GM21576 (cell line): ENCODE data around the gene NPR2.
A peak's percentile ranks its signal among the peaks of the same experiment; 100 is the strongest.

Experiments
- ATAC-seq: cut with Tn5 transposase; IDR thresholded peaks from one replicate; pipeline ENCODE4 v1.9.1; 2021; ENCODE audit warnings: mild to moderate bottlenecking, moderate library complexity; ENCODE audit not compliant: unreplicated experiment

Gene NPR2

DNA sequence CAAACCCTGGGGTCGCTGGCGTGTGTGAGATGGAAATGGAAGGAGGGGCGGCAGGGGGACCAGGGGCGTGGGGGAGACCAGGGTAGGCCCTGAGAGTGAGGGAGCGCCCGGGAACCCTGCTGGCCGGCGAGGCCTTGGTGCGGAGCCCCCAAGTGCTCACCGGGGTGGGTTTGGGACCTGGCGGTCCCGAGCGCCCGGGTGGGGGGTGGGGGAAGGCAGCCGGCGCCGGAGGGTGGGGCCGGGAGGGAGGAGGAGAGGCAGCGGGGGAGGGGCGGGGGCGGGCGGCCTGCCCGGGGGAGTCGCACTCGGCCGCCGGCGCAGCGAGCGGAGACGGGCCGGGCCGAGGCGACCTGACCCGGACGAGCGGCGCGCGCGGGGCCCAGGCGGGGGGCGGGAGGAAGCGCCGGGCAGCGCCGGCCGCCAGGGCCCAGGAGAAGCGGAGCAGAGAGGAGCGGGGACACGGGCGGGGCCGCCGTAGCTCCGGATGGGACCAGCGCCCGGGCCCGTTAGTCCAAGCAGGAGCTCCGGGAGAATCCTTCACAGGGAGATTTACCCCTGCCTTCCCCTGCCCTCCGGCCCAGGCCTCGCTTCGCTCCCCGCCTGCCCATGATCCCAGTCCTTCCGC, at the start of gene NPR2:
Gene NPR2, plus strand, starts transcription at position 295 of the 625 bp plus-strand sequence. CDS start 818 bp downstream, outside the sequence.
- ATAC-seq = no peak

DNA sequence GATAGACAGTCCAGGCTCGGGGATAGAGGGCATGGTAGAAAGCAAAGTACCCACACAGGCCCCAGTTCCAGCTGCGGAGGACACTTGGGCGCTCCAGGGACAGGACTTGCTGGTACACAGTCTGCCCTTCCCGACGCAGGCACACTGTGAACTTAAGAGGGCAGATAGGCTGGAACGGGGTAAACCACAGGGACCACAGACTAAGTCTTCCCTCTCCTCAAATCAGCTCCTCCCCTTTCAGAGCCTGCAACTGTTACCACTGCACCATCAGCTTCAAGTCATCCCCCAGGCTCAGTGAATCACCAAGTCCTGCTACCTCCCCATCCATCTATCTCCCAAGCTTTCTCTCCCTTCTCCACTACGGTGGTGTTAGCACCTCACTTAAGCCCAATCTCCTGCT, 49.7 kb upstream of the NPR2 start:
- ATAC-seq = no peak

DNA sequence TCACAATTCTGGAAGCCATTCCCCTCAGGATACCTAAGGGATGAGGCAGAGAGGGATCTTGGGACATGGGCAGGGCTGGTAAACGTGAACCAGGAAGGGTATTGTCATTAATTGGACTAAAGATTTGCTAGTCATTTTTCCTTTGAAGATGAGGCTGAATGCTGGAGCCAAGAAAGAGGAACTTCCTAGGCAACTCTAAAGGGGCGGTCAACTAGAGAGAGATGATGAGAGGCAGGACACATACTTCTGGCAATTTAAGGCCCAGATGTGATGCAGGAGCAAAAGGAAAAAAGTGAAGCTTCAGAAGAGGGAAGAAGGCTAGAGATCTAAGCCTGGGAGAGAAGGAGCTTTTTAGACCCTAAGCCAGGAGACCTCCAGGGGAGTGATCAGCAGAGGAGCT, 47.9 kb upstream of the NPR2 start:
- no peak for ATAC-seq

DNA sequence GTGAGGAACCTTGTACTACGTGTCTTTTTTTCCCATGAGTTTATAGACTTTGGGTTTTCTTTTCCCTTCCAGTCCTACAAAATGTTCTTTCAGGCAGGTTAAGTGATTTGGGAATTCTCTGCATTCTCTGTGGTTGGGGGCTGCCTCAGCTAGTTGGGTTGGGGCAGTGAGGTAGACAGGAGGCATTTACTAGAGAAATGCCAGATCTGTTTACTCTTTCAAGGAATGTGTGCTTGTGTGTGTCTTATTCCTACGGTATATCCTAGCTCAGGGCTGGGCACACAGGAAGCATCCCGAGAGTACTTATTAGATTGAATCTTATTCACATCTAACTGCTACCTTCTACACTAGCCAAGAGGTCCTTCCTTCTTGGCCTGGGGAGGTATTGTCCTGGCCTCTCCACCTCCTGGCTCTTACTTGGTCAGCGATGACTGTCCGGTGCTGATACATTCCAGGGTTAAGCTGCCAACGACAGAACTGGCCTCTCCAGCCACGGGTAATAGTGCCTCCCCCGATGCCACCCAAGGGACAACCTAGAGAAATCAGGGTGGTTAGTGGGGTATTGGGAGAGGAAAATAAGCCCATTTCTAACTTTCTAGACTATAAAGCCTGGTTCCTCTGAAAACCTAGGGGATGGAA, 47.4 kb upstream of the NPR2 start:
- no peak for ATAC-seq

DNA sequence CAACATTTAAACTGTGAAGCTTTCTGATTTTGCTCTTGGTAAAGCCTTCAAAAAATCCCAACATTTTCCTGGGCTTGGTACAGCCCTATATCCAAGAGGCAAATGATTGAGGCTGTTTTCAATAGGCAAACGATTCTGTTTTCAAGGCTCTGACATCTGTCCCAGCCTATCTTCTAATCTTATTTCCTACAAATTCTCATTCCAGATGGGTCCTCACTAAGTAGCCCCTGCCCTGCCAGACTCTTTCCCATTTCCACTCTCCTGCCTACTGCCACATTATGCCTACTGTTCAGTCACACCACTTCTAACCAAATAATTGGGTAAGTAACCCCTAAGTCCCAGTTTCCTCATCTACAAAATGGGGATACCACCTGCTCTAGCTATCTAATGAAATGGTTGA, 45.8 kb upstream of the NPR2 start:
- no peak for ATAC-seq

DNA sequence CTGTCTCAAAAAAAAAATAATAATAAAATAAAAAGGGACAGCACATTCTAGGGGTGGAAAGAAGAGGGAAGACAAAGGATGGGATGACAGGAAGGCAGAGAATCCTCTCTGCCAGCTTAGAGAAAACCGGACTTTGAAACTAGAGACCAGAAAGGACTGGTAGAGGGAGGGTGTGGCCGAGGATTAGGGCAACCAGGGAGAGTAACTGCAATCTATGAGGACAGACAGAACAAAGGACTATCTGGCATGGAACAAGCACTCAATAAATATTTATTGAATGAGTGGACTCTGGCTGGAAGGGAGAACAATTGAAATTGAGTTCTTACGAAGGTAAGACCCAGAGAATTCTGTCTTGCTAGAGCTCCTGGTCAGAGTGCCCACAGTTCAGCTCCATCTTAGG, 44.8 kb upstream of the NPR2 start:
- ATAC-seq = no peak

DNA sequence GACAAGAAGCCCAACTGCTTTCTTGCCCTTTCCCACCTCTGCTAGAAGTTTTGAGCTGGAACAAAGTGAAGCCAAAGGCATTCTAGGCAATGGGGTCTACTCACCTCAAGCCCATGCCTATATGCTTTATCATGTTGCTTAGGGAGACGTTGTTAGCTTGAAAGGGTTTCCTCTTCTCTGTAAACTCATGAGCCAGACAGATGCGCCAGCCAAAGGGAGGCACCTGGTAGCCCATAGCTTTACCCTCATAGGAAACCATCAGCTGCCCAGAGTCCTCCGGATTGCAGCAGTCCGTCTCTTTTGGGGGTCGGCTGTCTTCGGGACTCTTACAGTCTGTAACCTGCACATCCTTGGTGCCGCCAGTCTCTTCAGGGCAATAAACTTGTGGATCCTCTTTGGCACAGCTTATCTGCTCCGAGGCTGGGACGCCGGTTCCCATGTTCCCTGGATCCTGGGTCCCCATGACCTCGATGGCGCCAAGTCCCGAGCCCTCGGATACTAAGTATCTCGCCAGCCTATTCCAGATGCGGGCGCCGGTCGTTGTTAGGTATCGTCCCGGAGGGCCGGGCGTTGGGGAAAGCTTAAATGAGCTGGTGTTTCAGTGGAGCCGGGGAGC, 43.0 kb upstream of the NPR2 start:
- no peak for ATAC-seq

DNA sequence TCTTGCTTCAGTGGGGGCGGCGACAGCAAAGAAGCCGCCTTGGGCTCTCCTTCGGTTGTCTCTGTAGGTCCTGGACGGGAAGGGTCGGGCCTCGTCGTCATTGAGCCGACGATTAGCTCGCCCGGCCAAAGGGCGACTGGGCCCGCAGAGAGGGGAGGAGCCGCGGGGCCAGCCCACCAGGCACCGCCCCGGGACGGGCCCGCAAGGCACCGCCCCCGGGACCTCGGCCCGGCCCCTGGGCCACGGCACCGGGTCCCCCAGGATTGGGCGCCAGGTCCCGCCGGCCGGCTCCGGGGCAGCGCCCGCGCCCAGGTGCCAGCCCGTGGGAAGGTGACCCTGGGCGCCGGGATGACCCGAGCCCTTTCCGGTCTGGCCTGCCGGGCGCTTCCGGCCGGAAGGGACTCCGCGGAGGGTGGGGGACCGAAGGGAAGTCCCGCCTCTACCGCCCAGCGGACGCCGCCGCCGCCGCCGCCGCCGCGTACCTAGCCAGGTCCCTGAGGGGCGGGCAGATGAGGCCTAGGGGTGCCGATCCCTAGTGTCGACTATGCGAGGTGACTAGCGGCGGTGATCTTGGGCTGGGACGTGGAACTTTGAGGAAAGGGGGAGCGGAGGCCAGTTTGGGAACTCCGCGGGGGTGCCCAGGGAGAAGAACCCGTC, 42.4 kb upstream of the NPR2 start, which contains the start of the genes GBA2 and RGP1:
Gene GBA2, minus strand, starts transcription at position 371 of the 657 bp plus-strand sequence. CDS start 524 bp downstream, outside the sequence.
Gene RGP1, plus strand, starts transcription at position 430 of the 657 bp plus-strand sequence. CDS start 469 bp downstream, outside the sequence.
- peak; percentile 73 for ATAC-seq

DNA sequence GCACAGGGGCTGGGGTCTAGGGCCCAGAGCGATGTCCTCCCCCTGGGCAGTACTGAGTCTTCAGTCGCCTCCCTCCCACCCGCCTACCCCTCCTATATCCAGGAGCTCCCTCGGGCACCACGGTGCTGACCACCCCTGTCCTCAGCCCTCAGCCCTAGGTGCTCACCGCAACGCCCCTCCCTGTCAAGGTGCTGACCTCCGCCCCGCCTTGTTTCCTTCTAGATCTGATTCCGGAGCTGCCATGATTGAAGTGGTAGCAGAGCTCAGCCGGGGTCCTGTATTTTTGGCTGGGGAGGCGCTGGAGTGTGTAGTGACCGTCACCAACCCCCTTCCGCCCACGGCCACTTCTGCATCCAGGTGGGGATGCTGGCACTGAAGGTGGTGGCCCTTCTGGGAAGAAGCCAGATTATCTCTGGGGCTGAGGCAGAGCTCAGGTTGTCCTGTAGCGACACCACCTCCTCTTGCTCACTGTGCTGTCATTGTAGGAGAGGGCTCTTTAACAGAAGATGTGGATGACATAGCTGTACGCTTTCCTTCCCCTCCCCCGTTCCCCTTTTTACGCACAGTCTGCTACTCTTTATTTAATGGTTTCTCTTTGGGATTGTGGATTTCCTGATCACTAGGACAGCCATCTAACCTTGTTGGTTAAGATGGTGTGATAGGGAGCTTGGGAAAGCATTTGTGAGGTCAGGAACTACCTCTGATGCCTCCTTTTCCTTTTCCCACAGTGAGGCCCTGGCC, 41.7 kb upstream of the NPR2 start:
- peak; percentile 36 for ATAC-seq

DNA sequence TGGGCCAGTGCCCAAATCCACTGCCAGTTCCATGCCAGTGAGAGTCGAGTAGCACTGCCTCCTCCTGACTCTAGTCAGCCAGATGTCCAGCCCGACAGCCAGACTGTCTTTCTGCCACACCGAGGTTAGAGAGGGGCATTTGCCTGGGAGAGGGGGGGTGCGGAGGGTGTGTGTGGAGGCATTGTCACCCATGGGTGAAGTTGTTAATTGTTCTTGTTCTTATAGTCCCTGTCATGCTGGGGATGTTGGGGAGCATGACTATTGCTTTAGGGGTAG, 41.2 kb upstream of the NPR2 start:
- ATAC-seq = no peak

DNA sequence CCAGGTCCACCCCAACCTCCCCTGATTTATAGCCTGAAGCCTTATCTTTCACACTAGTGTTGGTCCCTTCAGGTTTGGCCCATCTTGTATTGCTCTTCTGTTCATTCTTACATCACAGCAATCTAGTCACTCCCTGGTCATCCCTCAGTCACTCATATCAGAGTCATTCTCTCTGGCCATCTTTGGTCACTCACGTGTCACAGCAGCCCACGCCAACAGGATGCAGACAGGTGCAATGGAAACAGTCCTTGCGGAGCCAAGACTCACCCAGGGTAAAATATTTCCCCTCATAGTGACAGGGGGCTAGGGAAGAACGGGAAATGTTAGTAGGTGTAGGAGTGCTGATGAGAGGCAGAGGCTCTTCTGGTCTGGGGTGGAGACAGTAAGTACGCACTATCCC, 37.9 kb upstream of the NPR2 start:
- no peak for ATAC-seq

DNA sequence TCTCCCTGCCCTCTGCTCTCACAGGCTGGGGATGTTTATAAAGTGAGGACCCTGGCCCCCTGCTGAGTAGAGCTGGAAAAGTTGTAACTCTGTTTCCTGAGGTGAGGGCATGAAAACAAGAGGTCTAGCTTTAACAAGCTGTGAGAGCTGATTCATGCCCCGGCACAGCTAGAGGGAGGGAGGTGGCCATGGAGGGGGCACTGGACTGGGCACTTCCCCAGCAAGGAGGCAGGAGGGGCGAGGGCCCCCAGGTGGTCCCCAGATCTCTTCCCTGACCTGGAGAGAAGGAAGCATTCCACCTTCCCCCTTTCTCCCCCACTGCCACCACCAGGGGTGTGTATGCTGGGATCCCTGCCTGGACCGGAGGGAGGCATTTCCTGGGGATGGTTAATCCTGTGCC, 37.1 kb upstream of the NPR2 start, which contains the start of gene MSMP:
Gene MSMP, minus strand, starts transcription at position 13 of the 400 bp plus-strand sequence. CDS start 147 bp downstream, outside the sequence.
- no peak for ATAC-seq

DNA sequence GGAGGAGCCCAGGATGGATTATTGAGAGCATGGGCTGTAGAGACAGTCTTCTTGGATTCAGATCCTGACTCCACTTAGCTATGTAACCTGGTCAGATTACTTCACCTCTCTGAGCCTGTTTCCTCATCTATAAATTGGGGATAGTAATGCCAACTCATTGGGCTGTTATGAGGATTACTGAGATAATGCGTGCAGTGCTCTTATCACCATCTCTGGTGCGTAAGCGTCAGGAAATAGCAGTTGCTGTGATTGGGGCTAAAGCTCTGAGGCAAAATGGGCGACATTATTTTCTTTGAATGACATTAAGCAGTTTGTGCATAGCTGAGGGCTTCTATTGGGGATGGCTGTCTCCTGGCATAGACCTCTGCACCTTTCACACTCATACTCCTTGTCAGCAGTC, 36.3 kb upstream of the NPR2 start:
- no peak for ATAC-seq

DNA sequence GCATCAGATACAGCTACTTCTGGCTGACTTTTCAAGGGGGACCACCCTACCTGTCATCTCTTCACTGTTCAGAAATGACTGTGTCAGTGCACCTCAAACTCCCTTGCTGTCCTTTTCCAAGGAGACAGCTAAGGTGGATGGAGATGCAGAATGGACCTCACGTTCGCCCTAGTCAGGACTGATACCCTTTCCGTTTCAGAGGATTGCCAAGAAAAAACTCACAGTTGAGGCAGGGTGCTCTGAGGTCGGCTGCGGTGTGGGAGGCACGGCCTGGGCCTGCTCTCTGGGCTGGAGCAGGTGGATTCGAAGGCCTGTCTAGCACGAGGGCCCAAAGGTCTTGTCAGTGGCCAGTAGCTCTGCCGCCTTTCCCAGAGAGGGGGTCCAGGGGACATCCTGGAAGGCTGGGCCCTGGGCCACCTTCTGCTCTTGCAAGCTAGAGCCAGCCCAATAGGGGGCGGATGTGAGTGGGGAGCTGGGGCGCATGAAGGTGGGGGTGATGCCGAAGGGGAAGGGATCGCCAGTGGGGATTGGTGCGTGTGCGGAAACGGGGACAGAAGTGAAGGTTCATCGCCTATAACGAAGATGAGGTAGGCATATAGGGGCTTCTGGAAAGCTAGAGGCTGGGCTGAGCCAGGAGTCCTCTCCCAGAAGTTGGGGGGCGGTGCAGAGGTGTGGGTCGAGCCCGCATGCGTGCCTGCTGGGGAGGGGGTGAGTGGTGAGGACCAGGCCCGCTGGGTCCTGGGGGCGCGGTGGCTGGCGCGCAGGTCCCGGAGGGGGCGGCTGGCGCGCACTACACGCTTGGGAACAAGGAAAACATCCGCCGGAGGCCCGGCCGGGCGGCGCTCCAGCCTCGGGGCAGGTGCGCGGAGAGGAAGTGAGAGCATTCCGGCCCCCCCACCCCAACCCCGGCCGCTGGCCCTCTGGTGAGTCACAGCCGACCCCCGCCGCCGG, 34.8 kb upstream of the NPR2 start:
- peak; percentile 51 for ATAC-seq

DNA sequence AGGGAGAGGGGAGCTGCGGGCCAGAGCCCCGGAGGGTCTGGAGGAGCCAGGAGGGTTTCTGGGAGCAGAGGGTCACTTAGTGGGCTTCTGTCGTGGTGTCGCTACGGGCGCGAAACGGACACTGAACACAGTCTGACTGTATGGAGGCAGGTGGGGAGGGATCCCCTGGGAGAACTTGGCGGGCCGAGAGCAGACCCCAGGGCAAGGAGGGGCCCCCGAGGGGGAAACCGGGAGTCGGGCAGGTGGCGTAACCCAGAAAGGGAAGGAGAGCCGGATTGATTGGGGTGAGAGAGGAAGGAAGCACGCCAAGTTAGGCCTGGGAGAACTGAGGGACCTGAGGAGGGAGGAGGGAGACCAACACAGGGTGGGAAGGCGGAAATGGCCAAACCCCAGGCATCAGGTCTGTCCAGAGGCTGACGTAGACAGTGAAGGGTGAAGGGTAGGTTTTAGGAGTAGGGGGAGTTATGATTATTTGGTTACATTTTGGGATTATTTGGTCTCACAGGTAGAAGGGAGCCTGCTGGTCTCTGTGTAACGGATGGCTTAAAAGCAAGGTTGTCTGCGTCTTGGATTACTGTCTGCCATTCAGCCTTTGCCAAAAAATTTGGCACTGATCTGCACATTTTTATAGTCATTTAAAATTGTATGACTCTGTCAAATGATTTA, 34.0 kb upstream of the NPR2 start:
- peak; percentile 36 for ATAC-seq

DNA sequence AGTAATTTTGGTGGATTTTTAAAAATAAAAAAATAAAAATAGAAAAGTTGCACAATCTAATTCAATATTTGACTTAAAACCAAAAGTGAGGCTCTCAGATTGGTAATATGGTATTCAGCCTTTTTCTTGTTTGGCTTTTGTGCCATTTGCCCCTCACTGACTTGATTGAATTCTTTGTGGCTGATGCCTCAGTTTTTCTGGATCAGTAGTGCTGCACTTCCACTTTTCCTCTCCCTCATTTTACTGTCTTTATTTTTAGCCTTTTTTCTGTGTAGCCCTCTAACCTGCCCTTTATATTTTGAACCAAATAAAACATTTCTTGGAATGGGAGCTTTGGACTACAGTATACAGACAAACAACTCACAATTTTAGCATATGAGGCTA, 33.5 kb upstream of the NPR2 start:
- ATAC-seq = no peak

DNA sequence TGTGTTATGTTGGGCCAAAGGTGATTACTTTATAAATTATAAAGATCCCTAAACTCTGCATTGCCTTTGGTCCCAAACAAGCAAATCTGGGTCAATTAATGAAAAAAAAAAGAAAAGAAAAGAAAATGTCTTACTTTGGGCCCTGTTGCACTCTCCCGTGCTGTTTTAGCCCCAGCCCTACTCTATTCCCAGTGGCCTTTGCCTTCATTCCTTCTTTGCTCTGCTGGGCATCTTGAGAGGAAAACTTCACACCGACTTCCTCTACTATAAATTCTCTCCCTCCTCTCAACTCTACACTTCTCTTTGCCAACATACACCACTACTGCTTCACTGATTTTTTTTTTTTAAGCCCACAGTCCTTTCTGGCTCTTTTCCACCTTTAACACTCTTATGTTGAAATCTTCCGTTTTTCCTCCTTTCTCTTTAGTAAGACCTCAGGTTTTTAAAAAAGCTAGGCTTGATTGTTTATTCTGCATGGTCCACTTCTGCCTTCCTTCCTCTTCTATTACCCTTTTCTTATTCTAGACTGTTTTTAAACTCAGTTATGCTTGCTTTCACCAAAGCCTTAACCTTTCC, 32.8 kb upstream of the NPR2 start:
- no peak for ATAC-seq

DNA sequence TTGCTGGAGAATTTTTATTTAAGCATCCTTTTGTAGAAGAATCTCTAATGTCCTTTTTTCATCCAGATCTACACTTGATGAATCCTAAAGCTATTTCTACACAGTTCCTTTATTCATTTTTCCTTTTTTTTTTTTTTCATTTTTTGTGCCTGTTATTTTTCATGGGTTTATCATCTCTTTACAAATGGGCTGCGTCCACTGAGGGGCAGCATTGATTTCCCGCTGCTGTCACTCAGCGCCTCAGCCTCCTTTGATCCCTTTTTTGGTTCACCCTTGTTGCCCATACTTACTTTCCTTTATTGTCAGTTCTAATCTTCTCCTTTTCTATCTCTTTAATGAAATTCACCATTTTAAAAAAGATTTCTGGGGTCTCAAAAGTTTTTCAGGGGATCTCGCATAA, 31.6 kb upstream of the NPR2 start:
- ATAC-seq = no peak

DNA sequence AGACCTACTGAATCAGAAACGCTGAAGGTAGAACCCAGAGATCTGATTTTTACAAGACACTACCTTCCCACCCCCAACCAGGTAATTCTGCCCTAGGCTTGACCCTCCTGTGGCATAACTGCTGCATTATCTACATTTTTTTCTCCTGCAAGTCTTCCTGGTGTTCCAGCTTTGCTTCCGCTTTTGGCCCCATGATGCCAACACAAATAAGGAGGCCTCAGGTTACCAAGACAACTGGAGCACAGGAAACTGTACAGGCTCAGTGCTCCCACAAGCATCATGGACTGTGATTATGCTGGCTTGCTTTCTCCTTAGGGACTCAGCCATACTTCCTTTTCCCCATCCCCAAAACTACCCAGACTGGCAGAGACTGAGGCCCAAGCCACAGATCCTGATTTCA, 30.7 kb upstream of the NPR2 start:
- no peak for ATAC-seq
